Posterior vena cava (tissue), 2 donors: Measurements from ENCODE around the gene DGCR6L. TPM values are rescaled to one million over a fixed set of nuclear protein-coding genes. Genes with fewer than 3 reads are reported as not detected.
"Not testable (repeated sequence)": the region's sequence is repeated elsewhere in the genome, so short reads cannot be mapped to it uniquely, and the experiment has no call there.

ENCODE experiments used
- DNase-seq: peaks from one replicate; pipeline ENCODE4 v3.0.0-alpha.2; 2020; ENCODE audit warnings: low spot score
- intact Hi-C, 2 donors: fragments of 100-400 bp; cut with DNase I; formaldehyde crosslinking; loops; one replicate each; pipeline versions ENCODE4 v1.14.1 to v1.14.2; 2022 to 2023
- long read RNA-seq, 2 donors: library from polyadenylated mRNA; unstranded; transcript quantifications; one replicate each; pipeline ENCODE4 v2.0.0, GENCODE V29; 2020 to 2021
- total RNA-seq, 2 donors: library from RNA; stranded (reverse); fragmentation: NEBNext Ultra II Directional; extraction: Animal tissue kit (Norgen Biotek cat#: 25700); gene quantifications; one replicate each; pipeline ENCODE4 v1.2.1, GENCODE V29; 2021
- donor health status: DM: yes; HTN: yes; CAD: no.
- donor health status: DM: yes; HTN: yes; CAD: no.

Gene DGCR6L
- 10 to 100 TPM; 25.7 to 27.1 TPM for total RNA-seq
- long read RNA-seq, donor 1, transcript DGCR6L-201 (5 exons, 1,154 nt) = major isoform, 21 of 22 reads
- long read RNA-seq, donor 1, partial matches to known transcripts = 0 of 22 reads
- long read RNA-seq, donor 1, other reads (novel, unspliced or antisense) = 1 of 22 reads
- long read RNA-seq, donor 2, transcript DGCR6L-201 (5 exons, 1,154 nt) = major isoform, 140 of 158 reads
- long read RNA-seq, donor 2, partial matches to known transcripts = 5 of 158 reads
- long read RNA-seq, donor 2, other reads (novel, unspliced or antisense) = 13 of 158 reads

GRCh38 chr22:20319745-20320658 is at the start of gene DGCR6L:
DGCR6L (minus strand) TSS chr22:20320060; CDS start chr22:20319988, 72 bp downstream.
- intact Hi-C loops = no loop called here
- DNase-seq = peak; percentile 99

DNA sequence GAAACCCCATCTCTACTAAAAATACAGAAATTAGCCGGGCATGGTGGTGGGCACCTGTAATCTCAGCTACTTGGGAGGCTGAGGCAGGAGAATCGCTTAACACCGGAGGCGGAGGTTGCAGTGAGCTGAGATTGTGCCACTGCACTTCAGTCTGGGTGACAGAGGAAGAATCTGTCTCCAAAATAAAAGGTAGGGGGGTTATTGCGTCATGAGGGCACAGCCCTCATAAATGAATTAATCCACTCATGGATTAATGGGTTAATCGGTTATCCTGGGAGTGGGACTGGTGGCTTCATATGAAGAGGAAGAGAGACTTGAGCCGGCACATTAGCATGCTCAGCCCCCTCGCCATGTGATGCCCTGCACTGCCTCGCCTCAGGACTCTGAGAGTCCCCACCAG is 49.0 kb upstream of the DGCR6L start:
- intact Hi-C loops, DNase-seq: not testable (repeated sequence)

- intact Hi-C loops = not testable (repeated sequence)
These were observed 47.0 kb upstream of the DGCR6L start for GRCh38 chr22:20366841-20367240.

GRCh38 chr22:20364335-20365260 is 44.7 kb upstream of the DGCR6L start:
- DNase-seq, intact Hi-C loops: not testable (repeated sequence)

More at GRCh38 chr22:20366841-20367240, 47.0 kb upstream of the DGCR6L start:
- DNase-seq = not testable (repeated sequence)

DNA sequence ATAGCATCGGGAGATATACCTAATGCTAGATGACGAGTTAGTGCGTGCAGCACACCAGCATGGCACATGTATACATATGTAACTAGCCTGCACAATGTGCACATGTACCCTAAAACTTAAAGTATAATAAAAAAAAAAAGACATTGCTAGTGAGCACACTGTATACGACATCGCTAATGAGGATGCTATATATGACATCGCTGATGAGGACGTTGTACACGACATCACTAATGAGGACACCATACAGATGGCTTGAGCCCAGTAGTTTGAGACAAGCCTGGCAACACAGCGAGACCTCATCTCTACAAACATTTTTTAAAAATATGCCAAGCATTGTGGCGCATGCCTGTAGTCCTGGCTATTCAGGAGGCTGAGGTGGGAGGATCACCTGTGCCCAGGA is 42.5 kb upstream of the DGCR6L start:
- intact Hi-C loops, DNase-seq: not testable (repeated sequence)

DNA sequence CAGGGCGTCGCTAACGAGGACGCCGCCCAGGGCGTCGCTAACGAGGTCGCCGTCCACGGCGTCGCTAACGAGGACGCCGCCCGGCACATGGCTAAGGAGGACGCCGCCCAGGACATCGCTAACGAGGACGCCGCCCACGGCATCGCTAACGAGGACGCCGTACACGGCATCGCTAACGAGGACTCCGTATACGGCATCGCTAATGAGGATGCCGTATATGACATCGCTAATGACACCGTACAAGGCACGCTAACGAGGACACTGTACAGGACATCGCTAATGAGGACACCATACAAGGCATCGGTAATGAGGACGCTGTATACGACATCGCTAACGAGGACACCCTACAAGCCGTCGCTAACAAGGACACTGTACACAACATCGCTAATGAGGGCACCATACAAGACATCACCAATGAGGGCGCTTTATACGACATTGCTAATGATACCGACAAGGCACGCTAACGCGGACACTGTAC is 41.9 kb upstream of the DGCR6L start:
- intact Hi-C loops, DNase-seq: not testable (repeated sequence)

- intact Hi-C loops, DNase-seq: not testable (repeated sequence)
These were observed 41.2 kb upstream of the DGCR6L start for GRCh38 chr22:20360866-20361751.

GRCh38 chr22:20360261-20360660 is 40.4 kb upstream of the DGCR6L start:
- intact Hi-C loops, DNase-seq: not testable (repeated sequence)

- DNase-seq, intact Hi-C loops: not testable (repeated sequence)
These were observed 38.8 kb upstream of the DGCR6L start for GRCh38 chr22:20358503-20359239.

- DNase-seq, intact Hi-C loops: not testable (repeated sequence)
These were observed 38.1 kb upstream of the DGCR6L start for GRCh38 chr22:20357967-20358366.

DNA sequence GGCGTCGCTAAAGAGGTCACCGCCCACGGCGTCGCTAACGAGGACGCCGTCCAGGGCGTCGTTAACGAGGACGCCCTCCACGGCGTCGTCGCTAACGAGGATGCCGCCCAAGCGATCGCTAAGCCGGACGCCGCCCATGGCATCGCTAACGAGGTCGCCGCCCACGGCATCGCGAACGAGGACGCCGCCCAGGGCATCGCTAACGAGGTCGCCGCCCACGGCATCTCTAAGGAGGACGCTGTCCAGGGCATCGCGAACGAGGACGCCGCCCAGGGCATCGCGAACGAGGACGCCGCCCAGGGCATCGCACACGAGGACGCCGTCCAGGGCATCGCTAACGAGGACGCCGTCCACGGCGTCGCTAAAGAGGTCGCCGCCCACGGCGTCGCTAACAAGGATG is 37.0 kb upstream of the DGCR6L start:
- intact Hi-C loops, DNase-seq: not testable (repeated sequence)

GRCh38 chr22:20355939-20356636 is 36.2 kb upstream of the DGCR6L start:
- intact Hi-C loops, DNase-seq: not testable (repeated sequence)

- intact Hi-C loops = no loop called here
- DNase-seq = no peak
These were observed 34.5 kb upstream of the DGCR6L start for GRCh38 chr22:20354238-20354975.

- intact Hi-C loops, DNase-seq: not testable (repeated sequence)
These were observed 32.7 kb upstream of the DGCR6L start for GRCh38 chr22:20352536-20352935.

DNA sequence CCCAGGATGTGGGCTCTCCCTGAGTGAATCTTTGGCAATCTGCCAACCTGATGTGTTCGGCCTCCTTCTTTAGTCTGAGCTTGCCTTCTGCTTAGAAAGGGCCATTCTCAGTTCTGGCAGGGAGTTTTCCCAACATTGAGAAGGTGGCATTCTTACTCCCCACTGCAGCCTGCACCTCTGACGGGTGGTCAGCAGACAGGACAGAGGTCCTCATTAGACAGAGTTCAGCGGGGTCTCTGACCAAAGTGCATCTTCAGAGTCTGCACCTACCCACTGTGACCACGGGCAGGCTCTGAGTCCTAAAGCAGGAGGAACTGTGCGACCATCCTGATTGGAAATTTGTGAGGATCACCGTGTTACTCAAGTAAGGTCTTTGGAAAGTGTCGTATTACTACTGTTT is 26.7 kb upstream of the DGCR6L start:
- DNase-seq, intact Hi-C loops: not testable (repeated sequence)

DNA sequence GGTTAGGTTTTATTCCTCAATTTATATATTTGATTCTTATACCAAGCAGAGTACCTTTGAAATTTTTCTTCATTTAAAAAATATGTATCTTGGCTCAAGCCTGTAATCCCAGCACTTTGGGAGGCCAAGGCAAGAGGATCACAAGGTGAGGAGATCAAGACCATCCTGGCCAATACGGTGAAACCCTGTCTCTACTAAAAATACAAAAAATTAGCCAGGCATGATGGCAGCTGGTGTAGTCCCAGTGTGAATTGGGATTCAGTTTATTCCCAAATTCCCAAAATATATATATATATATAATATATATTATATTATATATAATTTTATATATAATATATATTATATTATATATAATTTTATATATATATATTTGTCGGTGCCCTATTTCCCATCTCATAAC is 18.4 kb upstream of the DGCR6L start:
- intact Hi-C loops, DNase-seq: not testable (repeated sequence)
